Hematopoietic multipotent progenitor cell treated with erythropoietin and hydrocortisone succinate and interleukin-3 and kit ligand, for 15 days (in vitro differentiated cells): ENCODE results near the gene EHBP1L1.

ENCODE experiments used
- DNase-seq: peaks from one replicate; pipeline ENCODE4 v3.0.0-alpha.2; 2015; ENCODE audit warnings: low spot score

EHBP1L1 gene

GRCh38 chr11:65616575-65617001 is 40.7 kb downstream of the EHBP1L1 start:
- no peak for DNase-seq

GRCh38 chr11:65617136-65617850 is 41.4 kb downstream of the EHBP1L1 start:
- DNase-seq = no peak

GRCh38 chr11:65617990-65618751 is 42.3 kb downstream of the EHBP1L1 start:
- DNase-seq = no peak

- no peak for DNase-seq
These were observed 42.9 kb downstream of the EHBP1L1 start for GRCh38 chr11:65618763-65619162.

- DNase-seq = no peak
These were observed 43.6 kb downstream of the EHBP1L1 start for GRCh38 chr11:65619281-65619928.

GRCh38 chr11:65620666-65621065 is 44.8 kb downstream of the EHBP1L1 start:
- no peak for DNase-seq

GRCh38 chr11:65621460-65621859 is 45.6 kb downstream of the EHBP1L1 start:
- DNase-seq = no peak

- DNase-seq = no peak
These were observed 46.2 kb downstream of the EHBP1L1 start for GRCh38 chr11:65622011-65622410.

- no peak for DNase-seq
These were observed 47.3 kb downstream of the EHBP1L1 start for GRCh38 chr11:65623177-65623576.

- no peak for DNase-seq
These were observed 48.2 kb downstream of the EHBP1L1 start for GRCh38 chr11:65623852-65624616.

- DNase-seq = no peak
These were observed 49.2 kb downstream of the EHBP1L1 start for GRCh38 chr11:65624931-65625627.

- DNase-seq = peak; percentile 76
These were observed 49.9 kb downstream of the EHBP1L1 start for GRCh38 chr11:65625628-65626342.

- no peak for DNase-seq
These were observed 51.3 kb downstream of the EHBP1L1 start for GRCh38 chr11:65627202-65627601.

GRCh38 chr11:65629579-65629978 is 53.7 kb downstream of the EHBP1L1 start:
- DNase-seq = no peak

GRCh38 chr11:65630215-65630614 is 54.4 kb downstream of the EHBP1L1 start:
- no peak for DNase-seq

- DNase-seq = no peak
These were observed 57.7 kb downstream of the EHBP1L1 start for GRCh38 chr11:65633390-65634108.

- no peak for DNase-seq
These were observed 58.2 kb downstream of the EHBP1L1 start for GRCh38 chr11:65634109-65634436.

- DNase-seq = no peak
These were observed 58.6 kb downstream of the EHBP1L1 start for GRCh38 chr11:65634440-65634839.

- peak; percentile 68 for DNase-seq
These were observed 59.3 kb downstream of the EHBP1L1 start for GRCh38 chr11:65634905-65635731.
